MM.1S (cell line): ENCODE data around the gene SLC38A11.

Experiments used
- CTCF ChIP-seq: fragments of 300-600 bp; sonication (generic); IDR thresholded peaks from 2 replicates; pipeline ENCODE4 v1.5.1; 2016; ENCODE audit warnings: antibody characterized with exemption, low read length, mixed read lengths
- EZH2 ChIP-seq: fragments of 300-600 bp; sonication (generic); optimal IDR thresholded peaks from 2 replicates; pipeline ENCODE3; 2017; ENCODE audit warnings: low read depth, mild to moderate bottlenecking, antibody characterized with exemption, low read length, mixed read lengths
- EZH2phosphoT487 ChIP-seq: fragments of 300-600 bp; sonication (generic); IDR thresholded peaks from 2 replicates; pipeline ENCODE4 v1.6.1; 2018; ENCODE audit warnings: antibody characterized with exemption, low read length

- TF ChIP-seq EZH2 (no peak), EZH2phosphoT487 (no peak), CTCF (no peak)
These were observed 108.0 kb downstream of the SLC38A11 start for GRCh38 chr2:164847291-164847690.
